Epithelial cell of esophagus (primary cell): ENCODE measurements around the gene LMLN.

ENCODE experiments used
- DNase-seq: peaks from one replicate; pipeline ENCODE4 v3.0.0; 2010; ENCODE audit warnings: low read depth
- H3K4me3 ChIP-seq: 2 replicates; pipeline ENCODE4 v1.5.1; 2011; ENCODE audit warnings: mild to moderate bottlenecking, low read length, control low read depth
- CTCF ChIP-seq: IDR thresholded peaks from 2 replicates; pipeline ENCODE4 v1.5.1; 2011; ENCODE audit warnings: low read depth, mild to moderate bottlenecking, low read length, control low read depth, inconsistent platforms; ENCODE audit not compliant: insufficient read depth; ENCODE audit errors: missing control alignments

The LMLN gene

GRCh38 chr3:198026620-198027019, 66.6 kb downstream of the LMLN start:
- H3K4me3 ChIP-seq: no peak overlapping the region
- no peak for DNase-seq
- TF ChIP-seq CTCF: no peak

- no peak overlapping the region for H3K4me3 ChIP-seq
- no peak for DNase-seq
- TF ChIP-seq CTCF: no peak
Measured at GRCh38 chr3:198027045-198027798, 67.2 kb downstream of the LMLN start.

- DNase-seq: no peak
- no peak overlapping the region for H3K4me3 ChIP-seq
- TF ChIP-seq CTCF: no peak
Measured at GRCh38 chr3:198027799-198028390, 67.9 kb downstream of the LMLN start.

- peak; percentile 9 for DNase-seq
- H3K4me3 ChIP-seq: no peak overlapping the region
- no peak for TF ChIP-seq CTCF
Measured at GRCh38 chr3:198028718-198029117, 68.7 kb downstream of the LMLN start.

GRCh38 chr3:198030125-198030524, 70.1 kb downstream of the LMLN start:
- no peak for DNase-seq
- no peak for TF ChIP-seq CTCF
- H3K4me3 ChIP-seq: no peak overlapping the region

GRCh38 chr3:198030726-198031125, 70.7 kb downstream of the LMLN start:
- no peak overlapping the region for H3K4me3 ChIP-seq
- no peak for TF ChIP-seq CTCF
- no peak for DNase-seq
